ENCODE measurements around the gene PLCB2.

The PLCB2 gene, protein sequence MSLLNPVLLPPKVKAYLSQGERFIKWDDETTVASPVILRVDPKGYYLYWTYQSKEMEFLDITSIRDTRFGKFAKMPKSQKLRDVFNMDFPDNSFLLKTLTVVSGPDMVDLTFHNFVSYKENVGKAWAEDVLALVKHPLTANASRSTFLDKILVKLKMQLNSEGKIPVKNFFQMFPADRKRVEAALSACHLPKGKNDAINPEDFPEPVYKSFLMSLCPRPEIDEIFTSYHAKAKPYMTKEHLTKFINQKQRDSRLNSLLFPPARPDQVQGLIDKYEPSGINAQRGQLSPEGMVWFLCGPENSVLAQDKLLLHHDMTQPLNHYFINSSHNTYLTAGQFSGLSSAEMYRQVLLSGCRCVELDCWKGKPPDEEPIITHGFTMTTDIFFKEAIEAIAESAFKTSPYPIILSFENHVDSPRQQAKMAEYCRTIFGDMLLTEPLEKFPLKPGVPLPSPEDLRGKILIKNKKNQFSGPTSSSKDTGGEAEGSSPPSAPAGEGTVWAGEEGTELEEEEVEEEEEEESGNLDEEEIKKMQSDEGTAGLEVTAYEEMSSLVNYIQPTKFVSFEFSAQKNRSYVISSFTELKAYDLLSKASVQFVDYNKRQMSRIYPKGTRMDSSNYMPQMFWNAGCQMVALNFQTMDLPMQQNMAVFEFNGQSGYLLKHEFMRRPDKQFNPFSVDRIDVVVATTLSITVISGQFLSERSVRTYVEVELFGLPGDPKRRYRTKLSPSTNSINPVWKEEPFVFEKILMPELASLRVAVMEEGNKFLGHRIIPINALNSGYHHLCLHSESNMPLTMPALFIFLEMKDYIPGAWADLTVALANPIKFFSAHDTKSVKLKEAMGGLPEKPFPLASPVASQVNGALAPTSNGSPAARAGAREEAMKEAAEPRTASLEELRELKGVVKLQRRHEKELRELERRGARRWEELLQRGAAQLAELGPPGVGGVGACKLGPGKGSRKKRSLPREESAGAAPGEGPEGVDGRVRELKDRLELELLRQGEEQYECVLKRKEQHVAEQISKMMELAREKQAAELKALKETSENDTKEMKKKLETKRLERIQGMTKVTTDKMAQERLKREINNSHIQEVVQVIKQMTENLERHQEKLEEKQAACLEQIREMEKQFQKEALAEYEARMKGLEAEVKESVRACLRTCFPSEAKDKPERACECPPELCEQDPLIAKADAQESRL

DNA sequence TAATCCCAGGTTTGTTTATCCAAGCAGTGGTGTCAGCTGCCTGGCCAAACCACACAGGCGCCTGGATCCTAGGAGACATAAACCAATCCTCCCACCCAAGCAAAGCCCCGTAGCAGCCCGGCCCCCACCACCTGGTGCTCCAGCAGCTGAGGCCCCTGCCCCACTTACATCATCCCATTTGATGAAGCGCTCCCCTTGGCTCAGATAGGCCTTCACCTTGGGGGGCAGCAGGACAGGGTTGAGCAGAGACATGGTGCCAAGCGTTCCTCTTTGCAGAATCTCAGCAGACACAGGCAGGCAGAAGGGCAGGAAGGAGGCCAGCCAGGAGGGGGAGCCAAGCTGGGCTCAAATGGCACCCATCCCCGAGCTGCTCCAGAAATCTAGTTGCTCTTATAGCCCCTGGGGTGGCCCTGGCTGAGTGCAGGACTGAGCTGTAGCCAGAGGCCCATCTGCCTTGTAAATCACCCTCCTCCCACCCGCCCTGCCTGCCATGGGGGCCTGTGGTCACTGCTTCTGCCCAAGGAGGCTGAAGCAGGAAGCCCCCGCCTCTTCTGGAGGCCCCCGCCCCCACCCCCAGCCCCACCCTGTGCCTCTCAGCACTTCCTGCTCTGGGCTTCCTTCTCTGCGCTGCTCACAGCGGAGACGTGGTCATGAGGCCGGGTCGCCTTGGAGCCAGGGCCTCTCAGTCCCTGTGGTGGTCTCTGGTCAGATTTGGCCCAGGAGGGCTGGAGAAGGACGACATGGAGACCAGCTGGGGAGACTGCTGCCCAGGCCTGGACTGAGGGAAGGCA, at the start of gene PLCB2:
TSS of gene PLCB2 (minus strand) at position 515 of the 791 bp plus-strand sequence. CDS start at position 252, 263 bp downstream.
- DNase-seq = peak; percentile 52

DNA sequence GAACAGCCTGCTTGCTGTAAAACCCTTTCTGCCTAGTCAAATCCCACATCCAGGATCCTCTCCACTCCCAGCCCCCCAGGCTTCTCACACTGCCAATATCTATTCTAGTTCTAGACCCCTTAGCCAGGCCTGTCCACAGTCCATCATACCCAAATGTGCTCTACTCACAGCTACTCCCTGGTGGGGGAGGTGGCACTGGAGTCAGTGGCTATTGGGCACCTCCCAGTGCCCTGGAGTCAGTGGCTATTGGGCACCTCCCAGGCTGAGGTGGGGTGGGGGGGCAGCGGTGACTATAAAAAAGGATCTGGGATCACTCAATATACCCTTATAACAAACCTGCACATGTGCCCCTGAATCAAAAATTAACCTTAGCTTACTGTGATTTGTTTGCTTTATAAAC, 49.5 kb upstream of the PLCB2 start:
- DNase-seq = no peak

DNA sequence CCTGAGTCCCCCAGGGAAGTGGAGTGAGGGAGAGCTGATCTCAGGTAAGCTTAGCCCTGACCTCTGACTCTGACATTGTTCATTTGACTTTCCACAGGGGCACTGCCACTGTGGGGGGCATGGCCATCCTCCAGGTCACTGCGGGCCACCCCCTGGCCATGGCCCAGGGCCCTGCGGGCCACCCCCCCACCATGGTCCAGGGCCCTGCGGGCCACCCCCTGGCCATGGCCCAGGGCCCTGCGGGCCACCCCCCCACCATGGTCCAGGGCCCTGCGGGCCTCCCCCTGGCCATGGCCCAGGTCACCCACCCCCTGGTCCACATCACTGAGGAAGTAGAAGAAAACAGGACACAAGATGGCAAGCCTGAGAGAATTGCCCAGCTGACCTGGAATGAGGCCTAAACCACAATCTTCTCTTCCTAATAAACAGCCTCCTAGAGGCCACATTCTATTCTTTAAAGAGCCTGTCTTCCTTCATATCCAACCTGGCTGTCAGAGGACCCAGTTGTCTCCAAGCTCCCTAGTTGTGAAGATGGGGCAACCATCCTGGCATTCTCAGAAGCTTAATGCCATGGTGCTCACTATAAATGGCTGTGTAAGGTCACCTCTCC, 48.3 kb upstream of the PLCB2 start:
- no peak for DNase-seq

DNA sequence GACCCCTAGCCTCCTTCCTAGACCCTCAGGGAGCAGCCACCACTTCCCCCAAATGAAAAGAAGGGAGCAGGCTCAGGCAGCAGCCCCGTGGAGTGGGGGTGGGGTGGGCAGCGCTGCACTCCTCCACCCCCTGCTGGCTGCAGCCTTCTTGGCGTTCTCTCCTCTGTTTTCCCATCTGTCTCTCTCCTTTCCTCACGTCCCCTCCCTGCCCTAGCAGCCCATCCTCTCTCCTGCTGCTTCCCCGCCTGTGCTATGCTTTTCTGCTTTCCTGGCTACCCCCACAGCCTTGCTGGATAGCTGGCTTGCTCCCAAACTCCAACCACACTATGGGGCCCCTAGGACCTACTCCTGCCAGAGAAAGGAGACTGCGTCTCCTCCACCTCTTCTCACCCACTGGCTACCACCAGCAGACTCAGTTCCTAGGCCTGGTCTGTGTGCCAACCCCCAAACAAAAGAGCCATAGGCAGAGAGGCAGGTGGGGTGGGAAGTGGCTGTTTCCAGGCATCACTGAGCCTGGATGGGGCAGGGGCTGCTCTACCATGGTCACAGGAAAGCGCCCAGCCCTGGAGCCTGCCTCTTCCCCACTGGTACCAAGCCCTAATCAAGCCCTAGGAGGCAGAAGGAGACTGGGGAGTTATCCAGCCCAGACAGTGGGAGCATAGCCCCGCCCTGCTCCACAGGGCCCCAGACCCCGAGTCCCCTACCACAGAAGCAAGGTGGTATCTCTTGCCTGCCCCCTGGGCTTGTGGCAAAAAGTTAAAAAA, 46.9 kb upstream of the PLCB2 start:
- DNase-seq = peak; percentile 51

DNA sequence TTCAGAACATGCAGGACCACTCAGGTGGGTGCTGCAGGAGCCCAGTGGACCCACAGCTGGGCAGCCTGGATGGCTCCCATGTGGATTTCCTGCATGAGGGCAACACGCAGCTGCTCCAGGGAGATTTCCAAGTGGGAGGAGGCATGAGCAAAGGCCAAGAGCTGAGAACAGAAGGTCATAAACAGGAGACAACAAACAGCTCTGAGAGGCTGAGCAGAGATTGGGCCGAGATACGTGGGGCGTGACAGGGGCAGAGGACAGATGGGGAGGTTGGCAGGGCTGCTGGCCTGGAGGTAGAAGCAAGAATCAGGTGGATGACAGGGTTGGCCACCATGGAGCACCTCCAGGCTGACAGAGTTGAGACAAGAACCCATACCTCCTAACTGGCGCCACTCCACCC, 46.0 kb upstream of the PLCB2 start:
- DNase-seq = no peak

DNA sequence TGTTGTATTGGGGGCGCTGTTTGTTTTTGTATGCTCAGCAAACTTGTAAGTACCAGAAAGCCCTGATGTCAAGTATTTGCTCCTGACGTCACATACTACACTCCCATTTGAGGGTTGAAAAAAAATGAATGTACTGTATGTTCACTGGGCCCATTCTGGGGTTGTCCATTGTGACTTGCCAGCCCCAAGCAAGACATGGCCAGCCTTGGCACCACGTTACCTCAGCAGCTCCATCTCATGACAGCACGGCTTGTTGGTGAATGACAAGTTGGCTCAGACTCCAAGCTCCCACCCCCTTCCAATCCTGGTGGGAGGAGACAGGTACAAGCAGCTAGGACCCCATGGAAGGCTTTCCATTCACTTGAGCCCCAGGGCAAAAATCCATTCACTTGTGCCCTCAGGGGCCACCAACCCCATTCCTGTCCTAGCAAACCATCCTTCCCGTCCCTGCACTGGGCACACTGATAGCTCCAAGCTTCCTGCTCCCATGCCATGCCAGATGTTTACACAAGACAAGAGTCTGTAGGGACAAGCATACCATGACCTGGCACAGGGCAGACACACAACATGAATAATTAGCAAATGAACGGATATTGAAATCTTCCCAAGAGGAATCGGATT, 44.7 kb upstream of the PLCB2 start:
- DNase-seq = no peak

DNA sequence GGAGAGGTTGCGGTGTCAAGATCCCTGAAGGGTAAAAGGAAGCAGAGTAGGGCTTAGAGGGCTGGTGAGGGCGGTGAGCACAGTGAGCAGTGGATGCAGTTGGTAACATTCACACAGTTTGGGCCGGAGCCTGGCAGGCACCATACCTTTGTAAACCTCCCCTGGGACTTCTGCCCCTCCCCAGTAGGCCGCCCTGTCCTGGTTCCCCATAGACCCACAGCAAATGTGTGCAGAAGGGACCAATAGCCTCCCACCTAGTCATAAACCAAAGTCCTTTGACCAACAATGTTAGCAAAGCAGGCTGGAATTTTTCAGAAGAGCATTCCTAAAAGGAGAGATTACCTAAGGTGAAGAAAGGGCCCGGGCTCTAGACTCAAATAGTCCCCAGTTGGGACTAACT, 41.4 kb upstream of the PLCB2 start:
- no peak for DNase-seq

DNA sequence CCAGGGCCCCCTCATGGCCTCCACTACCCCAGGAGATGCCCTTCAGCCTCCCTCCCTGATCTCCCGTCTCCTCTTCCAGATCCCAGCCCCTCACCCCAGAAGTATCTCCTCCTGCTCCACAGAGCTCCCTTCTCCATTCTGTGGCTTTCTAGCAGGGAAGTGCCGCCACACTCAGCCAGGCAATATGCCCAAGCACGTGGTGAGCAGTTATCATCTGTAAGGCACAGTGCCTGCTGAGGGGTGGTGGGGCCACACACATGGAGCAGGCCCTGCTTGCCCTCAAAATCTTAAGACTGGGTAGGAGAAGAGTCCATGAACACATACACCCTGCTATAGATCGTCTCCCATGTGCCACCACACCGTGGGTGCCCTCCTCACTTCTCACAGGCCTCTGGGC, 40.7 kb upstream of the PLCB2 start:
- no peak for DNase-seq

DNA sequence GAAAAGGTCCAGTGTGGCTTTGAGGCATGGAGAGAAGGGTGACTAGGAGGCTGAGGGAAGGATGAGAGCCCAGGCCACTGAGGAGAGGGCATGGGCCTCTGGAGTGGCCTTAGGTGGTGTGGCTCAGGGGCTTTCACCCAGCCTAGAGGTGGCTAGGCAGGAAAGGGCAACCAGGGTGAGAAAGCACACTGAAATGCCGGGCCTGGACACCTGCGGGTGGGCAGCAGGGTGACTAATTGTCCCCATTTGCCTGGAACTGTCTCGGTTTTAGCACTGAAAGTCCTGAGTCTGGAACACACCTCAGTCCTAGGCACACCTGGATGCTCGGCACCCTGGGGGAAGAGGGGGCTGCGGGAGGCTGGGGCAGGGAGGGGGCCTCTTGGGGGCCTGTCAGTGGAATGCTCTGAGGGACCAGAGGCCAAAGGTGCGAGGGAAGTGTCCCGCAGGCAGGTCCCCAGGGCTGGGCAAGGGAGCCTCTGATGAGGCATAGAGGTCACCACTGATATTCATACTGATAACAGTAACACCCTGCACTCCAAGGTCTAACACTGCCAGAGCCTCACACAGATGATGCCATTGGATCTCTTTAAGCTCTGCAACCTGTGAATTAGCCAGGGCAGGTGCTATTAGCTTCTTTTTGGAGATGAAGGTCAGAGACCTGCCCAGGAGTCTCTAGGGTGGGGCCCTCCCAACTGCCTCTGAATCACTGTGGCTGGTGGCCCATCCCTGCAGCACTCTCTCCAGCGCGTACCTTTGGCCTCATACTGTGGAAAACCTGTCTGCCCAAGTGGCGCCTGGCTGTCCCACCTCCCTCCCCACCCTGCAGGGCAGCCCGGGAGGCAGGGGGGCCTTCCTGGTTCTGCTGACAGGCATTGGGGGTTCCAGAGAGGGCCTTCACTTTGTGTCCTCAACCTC, 40.1 kb upstream of the PLCB2 start:
- no peak for DNase-seq

DNA sequence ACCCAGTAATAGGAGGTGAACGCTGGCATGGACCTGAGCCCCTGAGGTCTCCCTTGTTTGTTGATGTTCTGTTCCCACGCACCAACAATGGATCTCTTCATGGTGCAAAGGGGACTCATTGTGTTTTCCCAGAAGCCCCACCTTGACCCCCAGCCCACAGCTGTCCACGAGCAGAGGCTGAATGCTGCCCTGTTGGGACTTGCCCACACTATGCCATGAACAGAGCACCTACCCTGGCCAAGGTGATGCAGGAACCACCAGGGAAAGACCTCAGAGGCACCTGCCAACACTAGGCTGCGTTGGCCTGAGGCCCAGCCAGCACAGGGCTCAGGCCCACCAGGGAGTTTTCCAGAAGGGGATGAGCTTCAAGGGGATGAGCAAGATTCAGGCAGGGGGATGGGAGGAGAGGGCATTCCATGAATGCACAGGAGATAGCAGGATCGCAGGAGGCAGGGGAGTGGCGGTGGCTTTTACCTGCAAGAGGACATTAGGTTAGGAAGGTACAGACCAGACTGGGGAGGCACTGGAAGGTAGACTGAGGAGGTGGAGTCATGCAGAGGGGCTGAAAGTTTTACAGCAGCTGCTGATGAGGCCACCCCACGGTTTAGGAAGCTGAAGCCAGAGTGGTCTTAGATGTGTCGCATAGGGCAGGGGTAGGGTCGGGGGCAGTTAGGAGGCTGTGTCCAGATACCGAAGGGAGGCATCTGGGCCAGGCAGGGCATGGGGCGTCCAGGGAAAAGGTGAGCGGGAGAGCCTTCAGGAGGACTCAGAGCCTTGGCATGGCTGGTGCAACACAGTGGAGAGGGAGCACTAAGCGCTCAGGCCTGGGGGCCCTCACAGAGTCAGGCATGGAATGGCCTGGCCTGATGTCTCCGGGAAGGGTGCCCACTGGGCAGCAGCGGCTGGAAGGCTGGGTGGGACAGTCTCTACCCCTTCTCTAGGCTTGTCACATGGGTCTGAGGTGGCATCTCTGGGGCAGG, 39.1 kb upstream of the PLCB2 start:
- DNase-seq = no peak

DNA sequence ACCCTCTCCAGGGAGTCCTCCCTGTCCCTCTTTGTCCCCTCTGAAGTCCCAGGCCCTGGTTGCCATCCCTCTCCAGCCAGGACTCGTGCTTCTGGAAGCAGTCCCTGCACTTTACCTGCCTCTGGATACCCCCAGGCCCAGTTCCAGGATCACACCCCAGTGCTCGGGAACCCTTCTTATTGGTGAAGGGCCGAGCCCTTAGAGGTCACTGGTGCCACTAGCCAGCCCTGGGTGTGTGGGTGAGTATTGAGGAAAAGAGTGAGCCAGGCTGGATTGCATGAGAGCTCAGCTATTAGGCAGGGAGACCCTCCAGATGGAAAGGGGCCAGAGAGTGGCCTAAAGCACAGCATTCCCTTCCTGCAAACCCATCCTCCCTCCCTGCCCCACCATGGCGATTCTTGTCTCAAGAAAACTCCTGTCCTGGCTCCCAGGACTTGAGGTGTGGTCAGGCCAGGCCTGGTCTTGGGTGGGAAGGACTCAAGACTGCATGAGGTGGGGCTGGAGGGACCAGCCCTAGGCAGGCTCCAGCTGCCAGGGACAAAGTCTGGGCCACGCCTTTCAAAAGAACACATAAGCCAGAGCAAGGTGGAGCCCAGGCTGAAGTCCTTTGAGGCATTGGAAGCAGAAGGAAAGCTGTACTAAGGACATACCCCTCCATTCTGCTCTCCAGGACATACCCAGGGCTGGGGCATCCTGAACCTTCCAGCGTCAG, 38.3 kb upstream of the PLCB2 start:
- no peak for DNase-seq

DNA sequence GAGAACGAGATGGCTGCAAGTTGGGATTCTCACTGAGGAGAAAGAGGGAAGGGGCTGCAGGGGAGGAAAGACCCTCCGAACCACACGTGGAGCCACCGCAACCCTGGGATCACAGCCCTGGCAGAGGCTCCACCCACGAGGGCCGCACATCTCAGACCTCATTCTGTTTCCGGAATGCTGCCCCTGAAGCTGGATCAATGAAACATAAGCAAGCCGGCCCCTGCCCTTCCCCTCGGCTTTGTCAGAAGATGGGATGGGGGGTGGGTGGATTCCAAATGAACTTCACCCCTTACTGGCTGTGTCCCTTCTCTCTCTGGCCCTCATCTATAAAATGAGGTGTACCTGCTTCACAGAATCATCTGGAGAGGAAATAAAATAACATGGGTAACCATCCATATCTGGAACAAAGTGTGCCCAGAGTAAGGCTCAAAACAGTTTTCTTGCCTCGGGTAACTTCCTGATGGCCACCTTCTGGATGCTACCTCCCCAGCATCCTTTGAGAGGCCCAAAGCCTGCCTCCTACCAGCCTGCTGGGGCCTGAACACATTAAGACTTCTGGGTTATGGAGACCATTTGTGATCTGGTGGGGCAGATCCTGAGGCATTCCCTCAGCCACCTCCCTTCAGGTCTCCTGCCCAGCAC, 37.6 kb upstream of the PLCB2 start:
- DNase-seq = no peak

DNA sequence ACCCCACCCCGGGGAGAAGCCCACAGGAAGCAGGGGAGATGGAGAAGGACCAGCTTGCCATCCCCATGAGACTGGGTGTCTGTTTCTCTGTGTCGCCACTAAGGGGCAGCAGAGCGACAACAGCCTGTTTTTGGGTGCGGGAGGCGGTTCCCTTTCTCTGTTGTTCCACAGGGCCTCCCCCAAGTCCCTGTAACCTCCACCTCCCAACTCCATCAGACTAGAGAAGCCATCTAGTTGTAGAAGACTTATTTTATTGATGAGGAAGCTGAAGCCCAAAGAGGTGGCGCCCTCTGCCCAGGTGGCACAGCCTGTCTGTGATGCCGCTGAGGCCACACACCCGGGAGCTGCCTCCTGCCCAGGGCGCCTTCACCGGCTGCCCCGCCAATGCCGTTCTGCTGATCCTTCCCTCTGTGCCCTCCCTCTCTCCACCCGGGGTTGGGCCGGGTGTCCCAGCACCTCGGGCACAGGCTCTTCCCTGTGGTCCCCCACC, 36.9 kb upstream of the PLCB2 start:
- peak; percentile 63 for DNase-seq

DNA sequence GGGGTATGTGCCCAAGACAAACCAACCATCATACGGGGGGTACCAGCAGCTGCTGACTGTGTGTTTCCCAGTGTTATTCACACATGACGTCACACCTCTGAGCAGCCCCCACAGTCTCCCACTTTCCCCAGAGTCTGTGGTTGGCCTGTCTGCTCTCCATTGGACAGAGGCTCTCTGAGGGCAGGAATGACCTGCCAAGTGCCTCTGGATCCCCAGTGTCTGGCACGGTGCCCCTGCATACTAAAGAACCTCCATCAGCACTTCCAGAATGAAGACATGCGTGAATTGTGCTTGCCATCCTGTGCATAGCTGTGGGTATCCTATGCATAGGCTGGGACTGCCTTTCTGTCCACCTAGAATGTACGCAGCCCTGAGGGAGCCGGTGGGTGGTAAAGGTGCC, 36.5 kb upstream of the PLCB2 start:
- DNase-seq = no peak

DNA sequence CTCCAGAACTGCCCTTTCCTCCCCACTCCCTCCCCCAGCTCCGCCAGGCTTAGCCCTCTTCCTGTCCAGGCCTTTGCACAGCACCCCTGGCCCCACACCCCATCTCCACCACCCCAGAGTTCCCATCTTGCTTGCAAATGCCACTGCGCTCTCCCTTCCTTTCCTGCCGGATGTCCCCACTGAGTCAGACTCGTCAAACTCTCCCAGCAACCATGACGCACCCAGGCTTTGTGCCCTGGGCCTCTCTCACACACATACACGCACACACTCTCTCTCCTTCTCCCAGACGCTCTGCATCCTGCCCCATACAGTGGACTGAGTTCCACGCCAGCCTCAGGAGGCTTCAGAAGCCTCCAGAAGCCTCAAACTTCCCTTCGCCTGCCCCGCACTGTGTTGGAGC, 35.8 kb upstream of the PLCB2 start:
- no peak for DNase-seq

DNA sequence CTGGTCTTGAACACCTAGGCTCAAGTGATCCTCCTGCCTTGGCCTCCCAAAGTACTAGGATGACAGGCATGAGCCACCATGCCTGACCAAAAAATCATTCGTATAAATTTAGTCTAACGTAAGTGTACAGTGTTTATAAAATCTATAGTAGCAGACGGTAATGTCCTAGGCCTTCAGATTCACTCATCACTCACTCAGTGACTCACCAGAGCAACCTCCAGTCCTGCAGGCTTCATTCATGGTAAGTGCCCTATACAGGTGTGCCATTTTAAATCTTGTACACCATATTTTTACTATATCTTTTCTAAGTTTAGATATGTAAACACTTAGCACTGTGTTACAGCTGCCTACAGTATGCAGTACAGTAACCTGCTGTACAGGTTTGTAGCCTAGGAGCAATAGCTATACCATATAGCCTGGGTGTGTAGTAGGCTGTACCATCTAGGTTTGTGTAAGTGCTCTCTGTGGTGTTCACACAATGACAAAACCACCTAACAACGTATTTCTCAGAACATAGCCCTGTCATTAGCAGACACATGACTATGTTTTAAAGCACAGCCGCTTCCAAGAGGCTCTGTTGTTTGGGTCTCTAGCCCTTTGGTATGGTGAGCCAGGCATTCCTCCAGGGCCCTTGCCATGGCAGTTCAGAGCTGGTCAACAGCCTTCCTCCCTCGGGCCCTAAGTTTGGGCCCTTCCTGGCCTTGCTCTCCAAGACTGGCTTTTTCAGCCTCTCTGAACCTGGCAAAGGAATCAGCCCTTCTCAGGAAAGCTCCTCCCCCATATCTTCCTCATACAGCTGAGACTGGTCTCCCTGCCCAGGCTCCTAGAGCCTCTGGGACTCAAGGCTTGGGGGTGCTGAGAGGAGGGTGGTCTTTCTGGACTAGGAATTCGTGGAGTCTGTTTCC, 34.9 kb upstream of the PLCB2 start:
- no peak for DNase-seq

Measured in RPMI8226 (cell line).